ACHN (cell line): Measurements from ENCODE around the gene OR2T2.
"Not testable (repeated sequence)": the region's sequence is repeated elsewhere in the genome, so short reads cannot be mapped to it uniquely, and the experiment has no call there.

Experiments used
- DNase-seq: peaks from one replicate; pipeline ENCODE4 v3.0.0-alpha.2; 2015
- in situ Hi-C: cut with HindIII; loops from 2 replicates; pipeline ENCODE4 v1.10.0; 2017; ENCODE audit warnings: low sequenced_read_pairs, low pct_ligation_motif_present, low pct_unique_long_range_greater_than_20kb

OR2T2 gene

GRCh38 chr1:248445399-248445798, at the start of gene OR2T2:
OR2T2 (plus strand) TSS chr1:248445637; CDS start chr1:248452798, 7,161 bp downstream.
- in situ Hi-C loops, DNase-seq: not testable (repeated sequence)

GRCh38 chr1:248402748-248403147, 42.7 kb upstream of the OR2T2 start, which contains the start of gene OR2T1:
OR2T1 (plus strand) TSS chr1:248403048; CDS start chr1:248406148, 3,100 bp downstream.
- in situ Hi-C loops: no loop called here
- DNase-seq: no peak

GRCh38 chr1:248404024-248404423, 41.4 kb upstream of the OR2T2 start:
- peak; percentile 5 for DNase-seq
- in situ Hi-C loops: no loop called here

GRCh38 chr1:248406721-248407692, 38.4 kb upstream of the OR2T2 start:
- no peak for DNase-seq
- in situ Hi-C loops: no loop called here

DNA sequence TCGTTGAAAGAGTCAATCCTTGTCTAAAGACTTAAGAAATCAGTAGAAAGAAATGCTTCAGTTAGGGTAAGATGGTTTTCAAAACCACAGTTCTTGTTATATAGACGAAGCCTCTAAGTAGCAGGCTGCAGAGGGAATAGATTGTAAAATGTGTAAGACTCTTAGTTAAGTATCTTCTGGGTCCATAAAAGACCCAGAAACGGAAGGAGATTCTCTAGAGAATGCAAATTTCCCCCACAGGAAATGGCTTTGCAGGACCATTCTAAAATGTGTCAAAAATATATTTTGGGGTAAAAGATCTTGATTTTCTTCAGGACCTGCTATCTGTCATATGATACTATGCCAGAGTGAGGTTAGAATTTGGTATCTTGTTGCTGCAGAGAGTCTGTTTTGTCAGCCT, 29.2 kb upstream of the OR2T2 start:
- in situ Hi-C loops: no loop called here
- no peak for DNase-seq

- DNase-seq: no peak
- in situ Hi-C loops: no loop called here
Measured at GRCh38 chr1:248417854-248418253, 27.6 kb upstream of the OR2T2 start.

GRCh38 chr1:248421384-248421783, 24.1 kb upstream of the OR2T2 start:
- in situ Hi-C loops: no loop called here
- no peak for DNase-seq

DNA sequence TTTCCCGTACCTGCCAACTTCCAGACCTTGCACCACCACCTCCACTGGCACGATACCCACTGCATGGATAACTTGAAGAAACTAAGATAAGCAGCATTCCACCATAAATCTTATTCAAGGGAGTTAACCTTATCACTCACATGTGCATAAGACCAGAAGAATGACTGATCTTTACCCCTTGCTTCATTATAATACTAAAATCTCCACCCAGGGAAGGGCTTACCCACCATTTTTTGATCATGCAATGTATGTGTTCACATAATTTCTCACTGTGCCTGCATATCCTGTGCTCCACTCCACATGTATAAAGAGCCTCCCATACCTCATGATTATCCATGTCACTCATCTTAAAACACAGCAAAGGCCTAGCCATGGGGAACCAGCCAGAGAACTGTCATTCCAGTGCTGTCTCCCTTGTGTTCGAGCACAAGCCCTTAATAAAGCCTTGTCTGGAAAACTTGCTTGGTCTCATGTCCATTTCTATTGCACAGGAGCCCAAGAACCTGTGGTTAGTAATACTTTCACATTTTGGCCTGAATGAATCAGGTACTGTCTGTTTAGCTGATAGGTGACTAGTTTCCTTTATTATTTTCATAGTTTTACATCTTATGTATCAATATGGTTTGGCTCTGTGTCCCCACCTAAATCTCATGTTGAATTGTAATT, 17.8 kb upstream of the OR2T2 start:
- DNase-seq, in situ Hi-C loops: not testable (repeated sequence)

- in situ Hi-C loops, DNase-seq: not testable (repeated sequence)
Measured at GRCh38 chr1:248428192-248428533, 17.3 kb upstream of the OR2T2 start.

- DNase-seq, in situ Hi-C loops: not testable (repeated sequence)
Measured at GRCh38 chr1:248431683-248432082, 13.8 kb upstream of the OR2T2 start.

DNA sequence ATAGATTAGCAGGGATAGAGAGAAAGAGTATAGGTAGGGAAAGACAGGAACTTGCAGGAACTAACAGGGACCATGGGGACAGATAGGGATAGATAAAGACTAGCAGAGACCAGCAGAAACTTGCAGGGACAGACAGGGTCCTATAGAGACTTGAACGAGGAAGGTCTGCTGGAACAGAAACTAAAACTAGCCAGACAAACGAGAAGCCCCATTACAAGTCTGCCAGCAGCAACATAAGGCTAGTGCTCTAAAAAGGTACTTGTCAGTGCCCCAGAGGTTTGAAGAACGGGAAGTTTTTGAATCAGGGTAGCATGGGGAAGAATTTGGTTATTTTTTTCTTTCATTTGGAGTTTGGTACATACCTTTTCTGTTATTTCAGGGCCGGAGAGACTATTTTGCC, 13.2 kb upstream of the OR2T2 start:
- in situ Hi-C loops, DNase-seq: not testable (repeated sequence)

DNA sequence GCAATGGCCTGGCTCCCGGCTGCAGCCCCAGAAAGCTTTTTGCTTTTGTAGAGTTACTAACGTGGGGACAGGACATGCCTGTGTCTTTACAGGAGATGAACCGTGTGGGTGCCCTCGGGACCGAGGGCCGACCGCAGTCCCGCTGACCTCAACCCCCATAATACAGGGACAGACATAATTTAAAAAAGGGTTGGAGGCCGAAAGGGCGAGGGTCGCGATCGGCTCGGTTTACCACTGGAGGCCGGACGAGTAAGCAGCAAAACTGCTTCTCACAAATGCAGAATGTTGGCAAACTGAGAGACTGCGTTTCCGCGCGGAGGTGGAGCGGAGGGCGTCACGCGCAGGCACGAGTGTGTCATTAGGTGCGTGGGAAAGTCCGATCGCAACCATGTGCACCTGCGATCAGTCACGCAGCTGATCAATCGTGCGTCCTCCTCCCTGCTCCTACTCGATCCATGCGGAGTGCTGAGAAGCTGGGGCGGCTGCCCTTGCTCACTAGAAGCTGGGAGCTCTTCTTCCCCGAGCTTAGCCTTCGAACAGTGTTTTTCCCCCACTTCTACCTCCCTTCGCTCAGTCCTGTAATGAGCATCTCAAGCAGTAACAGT, 11.5 kb upstream of the OR2T2 start:
- in situ Hi-C loops: not testable (repeated sequence)

DNA sequence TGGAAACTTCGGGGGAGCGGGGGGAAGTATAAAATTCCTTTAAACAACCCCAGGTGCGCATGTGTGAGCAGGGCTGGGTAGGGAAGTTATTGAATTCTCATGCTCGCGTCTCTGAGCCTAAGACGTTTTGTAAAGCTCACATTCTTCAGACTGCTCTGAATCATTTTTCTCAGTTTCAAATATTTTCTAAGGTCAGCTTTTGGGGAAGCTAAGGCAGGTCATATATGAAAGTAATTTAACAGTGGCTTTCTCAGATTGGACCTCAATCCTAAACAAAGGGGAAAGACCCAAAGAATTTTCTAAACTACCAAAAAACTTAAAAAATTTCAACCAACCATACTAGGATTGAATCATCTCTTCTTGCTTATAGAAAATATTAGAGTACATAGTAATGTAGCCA, 10.5 kb upstream of the OR2T2 start:
- in situ Hi-C loops, DNase-seq: not testable (repeated sequence)

More for the DNA sequence above, 11.5 kb upstream of the OR2T2 start:
- not testable (repeated sequence) for DNase-seq

GRCh38 chr1:248436303-248436702, 9.1 kb upstream of the OR2T2 start:
- DNase-seq, in situ Hi-C loops: not testable (repeated sequence)

- DNase-seq, in situ Hi-C loops: not testable (repeated sequence)
Measured at GRCh38 chr1:248438668-248439067, 6.8 kb upstream of the OR2T2 start.

DNA sequence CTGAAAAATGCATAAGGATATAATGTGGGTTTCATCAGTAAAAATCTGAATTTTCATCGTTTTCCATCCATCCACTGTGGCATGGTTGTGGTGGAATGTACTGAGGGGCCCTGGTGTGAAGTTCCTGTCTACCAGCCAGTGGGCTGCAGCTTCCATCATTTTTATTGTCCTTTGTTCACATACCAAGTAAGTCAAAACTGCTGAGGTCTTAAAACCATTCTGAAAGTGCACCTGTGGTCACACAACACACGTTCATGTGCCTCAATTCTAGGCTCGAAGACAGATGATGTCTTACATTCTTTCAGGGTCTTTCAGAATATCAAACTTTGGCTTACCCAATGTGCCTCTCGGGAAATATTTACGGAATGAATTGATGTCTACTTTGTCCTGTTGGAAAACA, 6.2 kb upstream of the OR2T2 start:
- in situ Hi-C loops, DNase-seq: not testable (repeated sequence)

DNA sequence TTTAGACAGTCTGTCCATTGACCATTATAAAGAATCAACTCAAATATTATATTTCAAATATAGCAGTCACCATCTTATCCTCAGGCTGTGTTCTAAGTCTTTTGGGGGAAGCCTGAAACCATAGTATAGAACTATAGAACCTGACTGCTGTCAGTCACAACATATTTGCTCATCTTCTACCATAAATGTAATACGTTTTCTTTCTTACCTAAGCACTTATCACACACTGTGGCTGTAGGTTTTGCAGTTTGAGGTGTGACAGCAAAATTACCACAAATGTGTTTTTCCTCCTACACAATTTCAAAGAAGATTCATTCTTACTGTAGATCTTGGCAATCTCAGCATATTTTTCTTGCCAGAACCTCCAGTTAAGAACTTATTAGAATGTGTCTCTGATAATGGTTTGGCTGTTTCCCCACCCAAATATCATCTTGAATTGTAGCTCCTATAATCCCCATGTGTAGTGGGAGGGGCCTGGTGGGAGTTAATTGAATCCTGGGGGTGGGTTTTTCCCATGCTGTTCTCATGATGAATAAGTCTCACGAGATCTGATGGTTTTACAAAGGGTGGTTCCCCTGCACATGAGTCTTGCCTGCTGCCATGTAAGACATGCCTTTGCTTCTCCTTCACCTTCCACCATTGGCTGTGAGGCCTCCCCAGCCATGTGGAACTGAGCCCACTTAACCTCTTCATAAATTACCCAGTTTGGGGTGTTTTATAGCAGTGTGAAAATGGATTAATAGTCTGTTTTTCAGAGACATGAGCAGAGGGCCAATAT, 2.7 kb upstream of the OR2T2 start:
- DNase-seq, in situ Hi-C loops: not testable (repeated sequence)

DNA sequence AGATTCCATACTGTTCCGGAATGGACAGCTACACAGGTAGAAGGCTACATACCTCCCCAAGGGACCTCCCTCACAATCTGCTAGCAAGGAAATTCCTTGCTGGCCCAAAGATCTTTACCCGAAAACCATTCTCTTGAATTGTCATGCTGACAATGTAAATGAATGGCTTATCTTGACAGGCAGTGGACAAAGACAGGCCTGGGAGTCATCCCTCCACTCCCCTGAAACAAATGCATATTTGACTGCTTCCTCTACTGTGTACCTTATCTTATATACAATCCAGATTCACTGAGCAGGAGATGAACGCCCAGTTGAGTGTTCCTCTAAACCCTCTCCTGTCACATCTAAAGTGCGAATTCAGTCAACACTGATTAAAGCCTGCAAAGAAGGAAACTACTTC, 834 bp upstream of the OR2T2 start:
- in situ Hi-C loops, DNase-seq: not testable (repeated sequence)
